SKM-1 treated with dmso at 0.1 percent for 144 hours (cell line): ENCODE results near the gene CERKL.
A peak's percentile ranks its signal among the peaks of the same experiment; 100 is the strongest.

Experiments used
- DNase-seq: peaks from one replicate; lab custom pipeline; 2025; ENCODE audit not compliant: unreplicated experiment; lab: John Stamatoyannopoulos, UW

Gene CERKL

GRCh38 chr2:181678861-181679543, 22.1 kb upstream of the CERKL start:
- DNase-seq = no peak

GRCh38 chr2:181677912-181678586, 21.1 kb upstream of the CERKL start:
- DNase-seq = no peak

GRCh38 chr2:181675254-181675653, 18.3 kb upstream of the CERKL start:
- DNase-seq = no peak

- no peak for DNase-seq
Observed at GRCh38 chr2:181674461-181674860, 17.6 kb upstream of the CERKL start.

GRCh38 chr2:181673173-181673572, 16.3 kb upstream of the CERKL start:
- DNase-seq = no peak

GRCh38 chr2:181672255-181673008, 15.5 kb upstream of the CERKL start:
- DNase-seq = no peak

- DNase-seq = no peak
Observed at GRCh38 chr2:181670632-181671031, 13.7 kb upstream of the CERKL start.

GRCh38 chr2:181667234-181667633, 10.3 kb upstream of the CERKL start:
- no peak for DNase-seq

GRCh38 chr2:181662287-181662686, 5.4 kb upstream of the CERKL start:
- no peak for DNase-seq

GRCh38 chr2:181660181-181660580, 3.3 kb upstream of the CERKL start:
- DNase-seq = no peak

- DNase-seq = no peak
Observed at GRCh38 chr2:181658444-181658843, 1.5 kb upstream of the CERKL start.

GRCh38 chr2:181657379-181657778, 474 bp upstream of the CERKL start:
- DNase-seq = no peak

GRCh38 chr2:181655519-181655918, 1.4 kb downstream of the CERKL start:
- no peak for DNase-seq

GRCh38 chr2:181649436-181649979, 7.4 kb downstream of the CERKL start:
- no peak for DNase-seq

GRCh38 chr2:181648478-181649155, 8.3 kb downstream of the CERKL start:
- no peak for DNase-seq

GRCh38 chr2:181646415-181646987, 10.4 kb downstream of the CERKL start:
- peak; percentile 39 for DNase-seq

- no peak for DNase-seq
Observed at GRCh38 chr2:181643151-181643550, 13.8 kb downstream of the CERKL start.

GRCh38 chr2:181642086-181642485, 14.8 kb downstream of the CERKL start:
- no peak for DNase-seq

- no peak for DNase-seq
Observed at GRCh38 chr2:181639686-181640085, 17.2 kb downstream of the CERKL start.

- no peak for DNase-seq
Observed at GRCh38 chr2:181632733-181633401, 24.0 kb downstream of the CERKL start.
